ENCODE results near the gene ZNF407. TPM values are rescaled to one million over a fixed set of nuclear protein-coding genes. Genes with fewer than 3 reads are reported as not detected.

The ZNF407 gene
- total RNA-seq, 1 donor from 2014 or later: 23.8 TPM

DNA sequence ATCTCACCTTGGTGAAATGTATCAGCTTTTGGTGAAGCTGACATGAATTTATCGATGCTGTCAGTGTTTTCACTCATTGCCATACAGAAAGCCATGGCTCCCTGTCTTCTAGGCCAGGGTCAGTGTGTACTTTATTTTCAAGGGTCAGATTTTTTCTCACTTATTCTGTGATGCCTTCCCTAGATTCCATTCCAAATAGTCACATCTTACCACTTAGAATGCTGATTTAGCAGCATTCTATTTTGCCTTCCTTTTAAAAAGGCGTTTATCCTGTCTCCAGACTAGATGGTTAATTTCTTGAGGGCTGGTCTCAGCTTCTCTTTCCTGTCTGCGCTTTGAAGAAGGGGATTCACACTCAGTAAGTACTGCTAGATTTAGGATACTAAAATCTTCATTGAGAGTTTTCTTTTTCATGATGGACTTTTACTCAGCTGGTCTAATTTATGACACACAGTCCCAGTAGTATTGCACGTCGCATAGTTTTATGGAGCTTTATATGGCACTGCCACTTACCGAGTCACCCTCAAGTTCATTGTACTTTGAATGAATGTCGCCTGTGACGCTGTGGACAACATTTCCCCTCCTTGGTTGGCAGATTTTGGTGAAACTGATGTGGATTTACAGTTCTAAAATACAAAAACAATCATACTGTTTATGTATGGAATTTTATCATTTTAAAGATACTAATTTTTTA lies 194.0 kb downstream of the ZNF407 start:
- DNase-seq (ENCODE audit: low read depth): no peak

DNA sequence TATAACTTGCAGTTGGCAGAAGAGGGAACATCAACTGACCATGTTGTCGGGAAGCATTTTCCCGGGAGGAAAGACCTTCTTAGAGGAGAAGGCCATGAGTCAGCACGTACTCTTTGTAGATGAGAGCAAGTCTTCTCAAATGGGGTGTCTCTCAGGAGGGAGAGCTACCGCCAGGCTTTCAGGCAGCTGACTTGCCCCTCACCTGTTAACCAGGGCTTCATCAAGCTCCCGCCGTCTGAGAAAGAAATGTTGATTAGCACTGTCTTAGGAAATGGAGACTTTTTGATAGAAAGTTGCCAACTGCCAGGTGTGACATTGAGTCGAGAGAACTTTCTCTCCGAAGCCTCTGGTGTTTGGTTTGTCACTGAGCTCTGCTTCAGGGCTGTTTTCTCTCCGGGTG lies 196.1 kb downstream of the ZNF407 start:
- no peak for DNase-seq (ENCODE audit: low read depth)

DNA sequence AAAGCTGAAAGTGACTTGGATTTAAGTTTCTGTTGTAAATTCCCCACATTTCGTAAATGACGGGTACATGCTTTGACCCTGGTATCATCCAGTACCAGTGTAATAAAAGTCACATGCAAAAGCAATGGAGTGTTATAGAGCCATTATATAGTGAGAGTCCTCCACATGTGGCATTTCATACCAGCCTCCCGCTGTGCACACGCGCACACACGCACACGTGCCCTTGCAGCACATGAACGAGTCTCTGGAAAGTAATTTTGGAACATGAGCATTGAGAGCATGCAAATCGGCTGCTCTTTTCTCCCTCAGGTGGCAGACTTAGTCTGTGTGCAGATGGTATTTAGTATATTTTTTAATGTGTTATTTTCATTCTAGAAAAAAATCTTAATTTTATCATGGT lies 198.1 kb downstream of the ZNF407 start:
- no peak for DNase-seq (ENCODE audit: low read depth)

DNA sequence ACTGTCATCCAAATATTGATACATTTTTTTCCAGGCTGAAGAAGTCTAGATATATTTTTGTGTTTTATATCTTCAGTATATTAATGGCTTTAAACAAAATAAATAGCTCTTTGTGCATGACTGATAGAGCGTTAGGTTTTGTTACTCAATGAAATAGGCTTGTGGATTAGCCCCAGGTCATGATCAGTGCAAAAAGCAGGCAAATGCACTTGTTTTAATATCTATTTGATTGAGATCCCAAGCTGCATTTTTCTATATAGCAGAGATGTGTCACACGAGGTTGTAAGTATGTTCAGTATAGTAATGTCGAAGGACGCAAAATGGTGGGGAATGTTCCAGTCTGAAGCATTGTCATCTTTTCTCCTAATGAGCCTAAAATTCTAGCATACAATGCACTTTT lies 198.5 kb downstream of the ZNF407 start:
- no peak for DNase-seq (ENCODE audit: low read depth)

DNA sequence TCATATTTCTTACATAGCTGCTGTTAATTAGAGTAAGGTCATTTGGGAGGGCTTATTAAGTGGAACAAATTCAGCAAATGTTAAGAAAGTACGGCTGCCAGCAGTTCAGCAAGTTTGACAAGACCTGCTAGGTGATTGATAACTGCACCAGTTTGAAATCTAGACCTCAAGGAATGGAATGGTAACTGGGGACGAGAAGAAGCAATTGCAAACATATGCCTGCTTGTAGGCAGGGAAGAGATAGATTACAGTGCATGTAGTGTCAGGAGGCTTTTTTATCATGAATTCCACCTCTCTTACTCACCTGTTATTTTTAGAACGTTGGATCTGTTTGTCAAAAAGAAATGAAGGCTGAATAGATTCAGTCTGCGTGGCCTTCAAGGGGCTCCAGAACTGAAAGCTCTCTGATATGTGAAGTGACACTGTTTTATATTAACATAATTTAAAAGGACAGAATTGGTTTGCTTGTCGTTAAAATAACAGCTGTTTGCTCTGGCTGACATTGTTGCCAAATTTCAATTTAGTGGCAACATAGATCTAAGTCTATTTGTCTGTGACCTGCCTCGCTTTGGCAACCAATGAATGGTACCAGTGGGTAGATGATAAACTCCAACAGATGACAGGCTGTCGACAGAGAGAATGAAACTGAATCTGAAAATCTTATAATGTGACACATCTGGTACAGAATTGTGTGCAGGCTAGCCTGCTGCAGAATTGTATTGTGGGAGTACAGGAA lies 199.3 kb downstream of the ZNF407 start:
- DNase-seq (ENCODE audit: low read depth): peak; percentile 61

DNA sequence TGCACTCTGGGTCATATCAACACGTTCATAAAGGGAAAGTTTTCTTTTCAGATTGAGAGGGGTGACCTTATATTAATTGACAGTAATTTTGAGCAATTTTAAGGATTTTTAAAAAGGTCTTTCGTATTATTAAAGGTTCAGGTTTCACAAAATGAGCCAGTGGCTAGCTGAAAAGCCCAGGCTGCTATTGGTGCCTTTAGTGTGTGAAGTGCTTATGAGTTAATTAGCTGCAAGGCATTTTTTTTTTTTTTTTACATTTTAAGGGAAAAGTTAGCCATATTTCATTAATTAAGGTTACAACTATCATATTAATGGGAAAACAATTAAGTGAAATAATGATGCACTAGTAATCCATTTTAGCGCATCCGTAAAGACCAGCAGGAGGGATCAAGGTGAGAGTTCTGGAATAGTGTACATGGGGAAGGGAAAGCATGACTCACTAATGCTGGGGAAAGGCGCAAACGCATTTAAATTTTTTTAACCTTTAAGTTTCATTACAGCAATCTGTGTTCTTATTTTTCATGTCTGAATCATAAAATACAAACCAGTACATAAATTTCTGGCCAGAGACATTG lies 200.0 kb downstream of the ZNF407 start:
- DNase-seq (ENCODE audit: low read depth): no peak

DNA sequence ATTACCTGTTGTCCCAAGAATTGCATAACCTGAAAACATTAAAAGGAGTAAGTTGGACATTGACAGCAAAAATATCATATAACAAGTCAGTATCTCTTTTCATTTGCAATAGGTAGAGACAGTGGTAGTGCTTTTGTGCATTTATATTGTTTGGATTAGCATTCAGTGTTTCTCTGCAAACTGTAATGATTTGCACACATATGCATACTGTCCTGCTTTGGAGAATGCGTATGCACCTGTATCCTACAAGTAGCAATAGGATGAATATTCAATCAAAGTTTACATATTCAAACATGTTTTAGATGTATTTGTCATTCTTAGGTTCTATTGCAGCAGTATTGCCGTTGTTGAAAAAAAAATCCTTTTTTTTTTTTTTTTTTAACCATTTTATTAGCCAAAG lies 201.9 kb downstream of the ZNF407 start:
- no peak for DNase-seq (ENCODE audit: low read depth)

DNA sequence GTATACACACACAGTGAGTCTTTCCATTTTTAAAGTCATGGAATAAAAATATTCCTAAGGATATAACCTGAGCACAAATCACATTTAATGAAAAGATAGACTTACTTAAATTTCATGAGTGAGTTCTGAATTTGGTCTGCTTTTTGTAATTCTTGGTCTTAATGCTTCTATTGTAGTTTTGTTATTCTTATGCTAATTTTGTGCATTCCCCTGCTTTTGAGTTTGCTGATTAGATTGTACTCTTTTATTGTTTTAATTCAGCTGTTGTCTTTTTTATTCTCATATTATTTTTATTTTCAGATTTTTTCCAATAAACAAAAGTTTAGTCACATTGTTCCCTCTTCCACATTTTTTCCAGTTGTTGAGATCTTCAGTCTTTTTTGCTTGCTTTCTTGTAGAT lies 202.4 kb downstream of the ZNF407 start:
- DNase-seq (ENCODE audit: low read depth): no peak

DNA sequence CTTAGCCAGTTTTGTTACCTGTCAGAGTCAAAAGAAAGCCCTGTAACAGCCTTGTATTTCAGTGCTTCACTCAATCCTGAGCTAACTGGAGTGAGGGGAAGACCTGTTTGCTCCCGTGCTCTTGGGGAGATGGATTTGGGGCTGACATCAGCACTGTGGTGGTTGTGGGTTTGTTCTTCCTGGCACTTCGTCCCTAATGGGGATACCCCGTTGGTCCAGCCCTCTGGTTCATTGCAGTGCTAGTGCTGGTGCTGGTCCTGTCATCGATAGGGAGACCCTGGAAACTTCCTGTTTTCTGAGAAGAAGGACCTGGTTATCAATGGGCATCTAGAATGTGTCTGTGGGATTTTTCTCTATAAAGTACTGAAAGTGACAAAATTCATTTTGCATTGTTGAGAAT lies 205.4 kb downstream of the ZNF407 start:
- DNase-seq (ENCODE audit: low read depth): no peak

DNA sequence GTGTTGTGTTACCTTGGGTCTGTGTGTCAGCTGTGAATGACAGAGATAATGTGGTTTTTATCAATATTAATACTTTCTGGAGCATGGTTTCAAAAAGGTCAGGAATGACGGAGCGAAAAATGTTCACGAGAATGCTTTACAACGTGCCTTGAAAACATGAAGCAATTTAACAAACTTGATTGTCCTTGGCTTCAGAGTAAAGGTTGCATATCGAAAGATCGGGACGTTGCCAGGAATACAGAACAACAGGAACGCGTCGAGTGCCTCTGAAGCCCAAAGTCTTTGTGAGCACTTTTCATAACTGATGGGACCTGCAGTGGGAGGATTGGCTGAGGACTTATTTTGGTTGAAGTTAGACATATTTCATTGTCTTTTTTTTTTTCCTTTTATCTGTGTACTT lies 206.1 kb downstream of the ZNF407 start:
- DNase-seq (ENCODE audit: low read depth): no peak

DNA sequence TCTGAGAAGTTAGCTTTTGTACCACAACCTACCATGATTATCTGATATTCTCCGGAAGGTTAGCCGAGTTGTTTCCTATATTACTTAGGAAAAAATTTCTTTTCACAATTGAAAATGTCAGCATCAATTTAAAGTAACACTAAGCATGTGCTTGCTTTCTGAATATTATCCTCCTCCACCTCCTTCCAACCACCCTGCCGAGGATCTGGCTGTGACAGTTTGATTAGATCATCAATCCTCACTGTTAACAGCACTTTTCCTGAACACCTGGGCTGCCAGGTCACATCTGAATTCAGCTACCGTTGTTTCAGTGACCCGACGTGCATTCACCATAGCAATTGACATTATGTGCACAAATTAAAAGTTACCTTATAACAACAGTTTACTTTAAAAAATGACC lies 207.0 kb downstream of the ZNF407 start:
- no peak for DNase-seq (ENCODE audit: low read depth)

DNA sequence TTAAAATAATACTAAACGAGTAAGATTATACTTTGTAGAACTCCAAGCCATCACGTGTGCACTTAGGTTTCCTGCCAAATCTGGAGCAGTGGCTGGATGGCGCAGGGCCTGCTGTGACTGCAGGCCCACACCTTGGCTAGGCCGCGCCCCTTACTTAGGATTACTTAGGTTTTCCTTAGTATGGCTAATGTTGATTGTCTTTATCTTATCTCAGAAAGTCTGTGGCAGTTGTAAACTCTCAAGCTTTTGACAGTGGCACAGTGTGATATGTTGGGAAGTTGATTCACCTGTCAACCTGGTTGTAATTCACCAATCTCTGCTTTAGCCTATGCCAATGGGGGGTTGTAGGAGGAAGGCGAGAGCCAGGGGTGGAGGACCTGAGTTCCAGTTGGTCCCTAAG lies 208.4 kb downstream of the ZNF407 start:
- DNase-seq (ENCODE audit: low read depth): no peak

DNA sequence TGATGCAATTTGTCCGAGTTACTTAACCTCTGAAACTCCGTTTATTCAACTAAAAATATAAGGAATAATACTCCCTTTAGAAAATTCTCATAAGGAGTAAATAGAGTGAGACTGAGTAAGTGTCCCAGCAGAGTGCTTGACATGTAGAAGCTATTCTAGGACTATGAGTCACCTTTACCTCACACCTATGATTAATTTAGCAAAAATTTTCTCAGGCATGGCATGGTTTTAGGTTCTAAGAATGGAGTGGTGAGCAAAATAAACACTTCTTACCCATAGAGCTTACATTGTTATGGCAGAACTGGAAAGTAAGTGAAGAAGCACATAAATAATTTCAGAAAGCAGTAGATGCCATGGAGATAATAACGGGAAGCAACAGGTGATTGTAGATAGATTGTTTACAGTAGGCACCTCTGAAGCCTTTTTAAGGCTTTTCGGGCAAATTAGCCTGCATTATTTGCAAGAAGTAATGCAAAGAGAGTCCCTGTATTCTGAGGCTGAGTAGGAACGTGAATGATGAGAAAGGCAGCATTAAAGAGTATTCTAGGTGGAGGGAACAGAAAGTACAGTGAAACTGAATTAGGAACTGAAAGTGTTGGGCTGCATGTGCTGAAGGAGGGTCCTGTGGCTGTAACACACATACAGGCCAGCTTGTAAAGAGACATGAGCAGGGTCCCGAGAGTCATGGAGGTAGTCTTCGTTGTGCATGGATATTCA lies 209.2 kb downstream of the ZNF407 start:
- DNase-seq (ENCODE audit: low read depth): peak; percentile 99

DNA sequence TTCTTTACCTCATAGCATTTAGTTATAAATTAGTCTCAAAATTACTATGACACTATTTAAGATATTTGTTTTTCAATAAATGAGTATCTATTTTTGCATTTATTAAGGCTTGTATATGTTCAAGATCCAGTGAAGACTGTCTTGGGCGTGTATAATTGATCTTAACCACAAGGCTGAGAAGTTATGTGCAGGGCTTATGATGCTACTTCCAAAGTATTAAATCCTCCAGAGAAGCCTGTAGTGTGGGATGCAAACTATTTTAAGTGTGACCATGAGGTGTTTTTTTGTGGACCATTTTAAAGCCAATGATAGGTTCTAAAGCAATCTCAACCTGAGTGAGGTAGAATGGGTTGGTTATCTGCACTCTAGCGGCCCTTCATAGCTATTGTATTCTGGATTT lies 219.9 kb downstream of the ZNF407 start:
- no peak for DNase-seq (ENCODE audit: low read depth)

DNA sequence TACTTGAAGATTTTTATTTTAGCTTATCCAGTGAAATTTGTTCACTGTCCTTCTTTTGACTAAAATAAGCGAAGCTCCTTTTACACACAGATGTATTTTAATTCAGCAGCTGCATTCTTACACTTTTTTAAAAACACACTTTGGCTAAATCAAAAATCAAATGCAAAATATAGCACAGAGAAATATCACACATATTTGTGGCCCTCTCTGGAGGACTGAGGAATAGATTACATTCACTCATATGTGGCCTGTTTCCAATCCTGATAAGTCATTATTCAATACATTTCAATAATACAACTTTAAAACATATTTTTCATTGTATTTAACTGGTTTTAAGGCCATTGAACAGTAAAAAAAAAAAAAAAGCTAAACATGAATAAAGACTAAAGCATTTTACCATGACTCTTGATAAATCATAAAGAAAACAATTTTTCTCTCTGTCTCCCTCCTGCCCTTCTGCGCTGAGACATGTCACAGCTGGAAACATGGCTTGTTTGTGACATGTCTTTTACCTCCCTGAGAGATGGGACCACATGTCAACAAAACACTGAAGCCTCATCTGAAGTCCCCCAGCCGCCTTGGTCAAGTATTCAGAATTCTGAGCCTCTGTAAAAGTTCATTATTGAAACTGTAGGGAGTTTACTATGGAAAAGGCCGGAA lies 221.0 kb downstream of the ZNF407 start:
- DNase-seq (ENCODE audit: low read depth): no peak

DNA sequence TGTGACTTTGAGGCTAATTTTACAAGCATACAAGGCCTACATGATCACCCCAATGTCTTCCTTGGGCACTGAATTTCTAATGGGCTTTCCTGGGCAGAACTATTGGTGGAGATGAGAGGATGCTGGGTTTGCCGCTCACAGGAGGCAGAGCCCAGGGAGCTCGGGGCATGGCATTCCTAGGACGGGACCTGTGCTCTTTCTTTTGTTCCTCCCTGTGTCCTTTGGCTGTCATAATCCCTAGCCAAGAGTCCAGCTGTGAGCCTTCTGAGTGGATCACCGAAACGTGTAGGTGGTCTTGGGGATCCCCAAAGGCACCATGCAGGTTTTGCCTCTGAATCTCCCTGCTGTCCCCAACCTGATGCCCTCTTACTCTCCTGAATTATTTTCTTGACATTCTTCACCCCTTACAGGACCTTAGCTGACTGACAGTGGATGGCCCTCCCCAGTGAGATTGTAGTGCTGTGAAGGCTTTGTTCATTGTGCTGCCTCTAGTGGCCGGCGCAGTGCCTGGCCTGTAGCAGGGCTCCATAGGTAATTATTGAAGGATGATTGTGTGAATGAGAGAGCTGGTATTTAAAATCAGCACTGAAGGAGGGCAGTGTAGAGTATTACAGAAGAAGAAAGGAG lies 221.9 kb downstream of the ZNF407 start:
- DNase-seq (ENCODE audit: low read depth): no peak

DNA sequence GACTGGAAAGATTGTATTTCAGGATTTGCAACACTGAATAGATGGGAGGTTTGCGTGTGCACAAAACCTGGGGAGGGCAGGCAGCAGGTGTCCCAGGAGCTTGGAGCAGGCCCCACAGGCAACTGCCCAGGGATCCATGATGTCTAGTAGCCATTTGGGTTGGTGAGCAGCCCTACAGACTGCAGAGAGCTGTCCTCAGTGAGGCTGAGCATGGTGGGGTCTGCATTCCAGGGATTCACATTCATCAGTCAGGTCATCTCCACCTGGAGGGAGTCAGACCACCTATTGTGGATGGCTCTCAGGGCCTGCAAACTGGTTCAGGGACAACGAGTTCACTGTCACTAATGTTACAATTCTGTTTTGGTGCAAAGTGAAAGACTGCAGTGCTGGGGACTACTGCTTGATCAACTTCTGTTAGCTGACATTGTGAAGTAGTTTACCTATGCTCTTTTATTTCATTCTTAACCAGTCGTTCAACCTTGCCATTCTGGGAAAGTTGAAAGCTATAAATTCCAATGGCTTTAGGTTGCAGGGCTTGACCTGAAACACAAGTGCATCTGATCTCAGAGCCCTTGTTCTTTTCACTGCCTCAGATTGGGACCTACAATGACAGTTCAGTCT lies 222.6 kb downstream of the ZNF407 start:
- DNase-seq (ENCODE audit: low read depth): no peak

DNA sequence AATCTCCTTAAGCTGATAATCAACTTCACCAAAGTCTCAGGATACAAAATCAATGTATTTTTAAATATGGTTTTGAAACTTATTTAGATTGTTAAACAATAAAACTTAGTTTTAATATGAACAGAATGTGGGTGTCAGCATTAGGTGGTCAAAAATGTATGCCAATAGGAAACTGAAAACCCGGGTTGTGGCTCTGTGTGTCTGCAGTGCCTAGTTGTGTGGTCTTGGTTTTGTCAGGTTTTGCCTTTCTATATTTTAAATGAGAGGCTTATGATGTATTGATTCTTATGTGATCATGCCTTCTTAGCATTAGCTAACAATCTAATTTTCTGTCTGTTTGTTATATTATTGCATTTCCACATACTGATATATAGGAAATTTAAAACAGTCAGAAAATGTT lies 227.8 kb downstream of the ZNF407 start:
- no peak for DNase-seq (ENCODE audit: low read depth)

DNA sequence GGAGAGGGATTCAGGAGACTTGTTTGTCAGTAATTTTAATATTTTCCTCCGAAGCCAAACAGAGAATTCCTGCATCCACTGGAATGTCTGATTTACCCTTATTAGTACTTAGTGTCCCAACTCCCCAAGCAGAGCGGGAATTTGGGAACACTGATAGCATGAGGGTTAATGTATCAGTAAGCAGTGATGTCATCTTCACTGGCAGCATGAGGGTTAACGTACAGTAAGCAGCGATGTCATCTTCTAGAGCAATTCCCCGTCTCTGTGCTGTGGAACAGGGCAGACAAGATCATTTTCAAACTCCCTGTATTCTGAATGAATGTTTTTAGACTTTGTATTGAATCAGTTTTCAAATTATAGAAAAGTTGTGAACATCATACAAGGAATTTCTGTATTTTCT lies 228.9 kb downstream of the ZNF407 start:
- DNase-seq (ENCODE audit: low read depth): no peak

DNA sequence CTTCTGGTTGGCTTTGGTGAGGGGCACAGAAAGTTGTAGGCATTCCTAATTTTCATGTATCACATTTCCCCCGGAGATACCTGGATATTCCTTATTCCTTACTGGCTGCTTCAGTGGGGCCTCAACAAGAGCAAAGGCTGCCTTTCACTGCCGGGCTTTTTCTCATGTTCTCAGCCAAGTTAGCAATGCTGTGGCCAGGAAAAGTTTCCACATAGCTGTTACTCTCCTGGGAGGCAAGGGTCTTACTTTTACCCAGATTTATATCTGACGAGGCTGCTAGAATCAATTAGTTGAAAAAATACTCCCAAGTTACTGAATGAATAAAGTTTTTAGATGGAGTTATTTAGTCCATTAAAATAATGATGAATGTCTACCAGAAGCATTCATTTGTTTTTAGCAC lies 230.5 kb downstream of the ZNF407 start:
- DNase-seq (ENCODE audit: low read depth): no peak

DNA sequence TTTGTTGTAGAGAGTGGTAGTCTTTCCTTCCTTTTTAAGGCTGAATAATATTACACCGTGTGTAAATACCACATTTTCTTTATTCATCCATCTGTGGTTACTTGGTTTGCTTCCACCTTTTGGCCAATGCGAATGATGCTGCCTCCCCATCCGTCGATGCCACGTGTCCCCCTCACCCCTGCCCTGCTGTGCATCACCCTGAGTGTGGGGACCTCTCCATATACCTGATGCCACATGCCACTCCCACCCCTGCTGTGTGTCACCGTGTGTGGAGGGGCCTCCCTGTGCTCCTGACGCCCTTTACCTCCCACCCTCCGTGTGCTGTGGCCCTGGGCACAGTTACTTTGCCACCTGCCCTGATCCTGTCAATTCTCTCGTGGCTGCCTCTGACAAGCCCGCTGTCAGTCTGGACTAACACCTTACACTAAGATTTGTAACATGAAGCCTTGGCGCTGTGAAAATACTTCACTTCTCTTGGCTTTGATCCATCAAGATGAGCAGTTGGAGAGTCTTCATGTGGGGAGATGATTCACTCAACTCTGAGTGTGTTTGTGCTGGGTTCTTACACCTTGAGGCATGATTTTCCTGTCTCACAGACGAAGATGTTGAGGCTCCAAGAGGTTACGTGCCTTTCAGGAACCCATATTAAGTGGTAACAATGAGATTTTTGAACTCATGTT lies 234.0 kb downstream of the ZNF407 start:
- peak; percentile 29 for DNase-seq (ENCODE audit: low read depth)

Data from renal cortical epithelial cell (primary cell).